ENCODE measurements around the gene CUX1.
"Not testable (repeated sequence)": the region's sequence is repeated elsewhere in the genome, so short reads cannot be mapped to it uniquely, and the experiment has no call there.

CUX1 gene

DNA sequence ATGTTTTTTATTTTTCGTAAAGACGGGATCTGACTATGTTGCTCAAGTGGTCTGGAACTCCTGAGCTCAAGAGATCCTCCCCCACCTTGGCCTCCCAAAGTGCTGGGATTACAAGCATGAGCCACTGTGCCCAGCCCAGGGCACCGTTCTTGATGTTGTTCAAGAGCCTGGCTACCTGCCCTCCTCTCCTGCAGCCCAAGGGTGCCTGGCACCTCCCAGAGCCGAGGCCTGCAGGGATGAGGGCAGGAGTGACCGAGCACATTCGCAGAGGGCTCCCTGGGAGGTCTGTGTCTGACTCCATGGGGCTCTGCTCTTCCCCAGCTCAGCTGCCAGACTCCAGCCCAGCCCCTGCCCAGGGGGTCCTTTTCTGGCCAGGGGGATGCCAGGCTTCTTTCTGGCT is 484.6 kb downstream of the CUX1 start:
- DNase-seq: no peak

DNA sequence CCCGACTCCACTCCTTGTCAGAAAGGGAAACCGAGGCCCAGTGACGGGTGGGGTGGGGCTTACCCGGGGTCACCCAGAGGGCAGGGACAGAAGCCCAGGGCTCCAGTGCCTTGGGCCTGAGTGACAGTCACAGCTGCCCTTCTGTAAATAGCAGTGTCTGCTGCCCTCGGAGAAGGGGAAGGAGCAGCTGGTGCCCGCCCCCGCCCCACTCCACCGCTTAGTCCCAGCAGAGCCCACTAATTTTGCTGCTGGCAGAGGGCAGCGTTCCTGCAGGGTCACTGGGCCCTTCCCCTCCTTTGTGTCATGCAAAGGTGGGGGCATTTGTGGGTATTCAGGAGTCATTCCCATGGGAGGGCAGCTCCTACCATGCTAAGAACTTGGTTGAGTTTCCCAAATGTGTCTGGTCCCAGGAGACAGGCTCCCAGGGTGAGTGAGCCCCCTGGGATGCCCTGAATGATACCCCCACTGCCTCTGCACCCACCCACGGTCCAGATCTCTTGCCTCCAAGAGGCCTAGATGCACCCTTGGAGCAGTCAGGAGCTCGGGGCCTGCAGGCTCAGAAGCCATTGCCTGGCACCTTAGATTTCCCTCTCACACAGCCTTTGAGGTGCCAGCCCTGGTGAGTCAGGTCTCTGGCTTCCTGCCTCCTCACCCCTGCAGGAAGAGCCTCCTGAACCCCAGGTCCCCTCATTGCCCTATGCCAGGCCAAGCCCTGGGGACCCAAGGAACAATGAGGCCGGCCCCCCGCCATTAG is 486.4 kb downstream of the CUX1 start:
- DNase-seq: no peak

DNA sequence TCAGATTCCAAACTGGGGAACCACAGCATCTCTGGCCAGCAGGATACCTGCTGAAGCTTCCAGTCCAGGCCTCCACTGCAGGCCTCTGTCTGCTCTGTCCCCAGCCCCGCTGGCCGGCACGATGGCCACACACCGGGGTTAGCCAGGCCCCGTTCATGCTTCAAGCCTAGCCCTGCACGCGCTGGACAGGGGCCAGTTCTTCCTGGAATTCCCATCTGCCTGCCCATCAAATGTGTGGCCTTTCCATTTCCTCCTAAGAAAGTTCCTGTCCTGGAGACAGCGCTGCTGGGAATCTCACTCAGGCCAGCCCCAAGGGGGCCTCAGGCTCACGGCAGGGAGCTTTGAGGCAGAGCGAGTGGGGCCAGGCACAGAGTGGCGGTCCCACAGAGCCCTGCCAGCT is 487.2 kb downstream of the CUX1 start:
- no peak for DNase-seq

DNA sequence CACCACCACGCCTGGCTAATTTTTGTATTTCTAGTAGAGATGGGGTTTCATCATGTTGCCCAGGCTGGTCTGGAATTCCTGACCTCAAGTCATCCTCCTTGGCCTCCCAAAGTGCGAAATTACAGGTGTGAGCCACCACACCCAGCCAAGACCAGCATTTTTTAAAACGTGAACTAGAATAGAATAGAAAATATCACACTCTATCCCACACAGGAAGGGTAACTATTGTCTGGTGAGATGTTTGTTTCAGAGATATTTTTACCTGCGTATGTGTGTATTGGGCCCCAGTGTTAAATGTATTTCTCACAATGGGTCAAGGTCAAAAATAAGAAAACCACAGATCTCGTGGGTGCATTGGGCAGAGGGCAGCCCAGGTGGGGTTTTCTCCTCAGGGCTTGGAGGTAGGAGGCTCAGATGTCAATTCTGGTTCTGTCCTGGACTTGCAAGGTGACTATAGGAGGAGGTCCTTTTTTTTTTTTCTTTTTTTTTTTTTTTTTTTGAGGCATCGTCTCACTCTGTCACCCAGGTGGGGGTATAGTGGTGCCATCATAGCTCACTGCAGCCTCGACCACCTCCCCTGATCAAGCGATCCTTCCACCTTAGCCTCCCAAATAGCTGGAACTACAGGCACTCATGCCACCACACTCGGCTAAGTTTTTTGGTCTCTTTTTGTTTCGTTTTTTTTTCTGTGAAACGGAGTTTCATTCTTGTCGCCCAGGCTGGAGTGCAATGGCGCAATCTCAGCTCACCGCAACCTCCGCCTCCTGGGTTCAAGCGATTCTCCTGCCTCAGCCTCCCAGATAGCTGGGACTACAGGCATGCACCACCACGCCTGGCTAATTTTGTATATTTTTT is 488.2 kb downstream of the CUX1 start:
- no peak for DNase-seq

DNA sequence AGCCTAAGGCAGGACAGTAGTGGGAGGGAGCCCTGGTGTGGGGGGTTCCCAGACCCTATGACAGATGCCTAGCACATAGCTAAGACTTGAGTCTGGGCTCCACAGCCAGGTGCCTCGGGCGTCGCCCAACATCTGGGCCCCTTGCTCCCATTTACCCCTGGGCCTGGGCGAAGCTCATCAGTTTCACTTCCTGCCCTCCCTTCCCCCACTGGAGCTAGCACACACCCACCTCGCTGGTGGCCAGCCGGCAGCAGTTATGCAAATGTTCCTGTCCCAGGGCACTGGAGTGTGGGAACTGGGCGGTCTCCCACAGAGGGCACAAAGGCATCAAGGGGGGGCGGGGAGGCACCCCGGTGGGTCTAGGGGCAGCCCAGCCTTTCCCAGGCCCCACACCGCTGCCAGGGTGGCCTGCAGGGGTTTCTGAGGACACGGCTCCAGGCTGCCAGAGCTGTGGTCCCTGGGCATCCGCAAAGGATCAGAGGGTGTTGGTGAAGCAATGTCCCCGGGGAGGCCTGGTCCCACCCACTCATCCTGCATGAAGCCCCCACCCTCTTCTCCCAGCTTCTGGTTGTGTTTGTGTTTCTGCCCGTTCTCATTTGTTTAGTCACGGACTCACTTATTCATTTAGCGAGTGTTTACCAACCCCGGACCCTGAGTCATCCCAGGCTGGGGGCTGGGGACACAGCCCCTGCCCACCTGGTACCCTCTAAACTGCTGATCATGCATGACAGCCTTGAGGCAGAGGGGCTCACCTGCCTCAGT is 489.7 kb downstream of the CUX1 start:
- DNase-seq: no peak

DNA sequence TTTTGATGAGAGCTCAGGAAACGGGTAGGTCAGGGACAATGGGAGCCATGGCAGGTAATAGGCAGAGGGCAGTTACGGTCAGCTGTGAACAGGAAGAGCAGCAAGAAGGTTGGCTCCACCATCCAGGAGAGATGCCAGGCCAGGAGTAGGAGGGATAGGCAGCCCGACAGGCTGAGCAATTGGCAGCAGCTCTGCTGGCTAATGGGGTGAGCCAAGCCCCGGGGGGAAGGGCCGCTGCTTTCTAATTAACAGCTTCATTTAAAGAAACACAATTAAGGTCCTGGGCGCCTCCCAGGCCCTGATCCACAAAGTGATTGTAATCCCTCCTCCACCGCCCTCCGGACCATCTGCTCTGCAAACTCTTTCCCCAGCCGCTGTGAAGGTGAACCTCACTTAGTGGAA is 493.0 kb downstream of the CUX1 start:
- no peak for DNase-seq

DNA sequence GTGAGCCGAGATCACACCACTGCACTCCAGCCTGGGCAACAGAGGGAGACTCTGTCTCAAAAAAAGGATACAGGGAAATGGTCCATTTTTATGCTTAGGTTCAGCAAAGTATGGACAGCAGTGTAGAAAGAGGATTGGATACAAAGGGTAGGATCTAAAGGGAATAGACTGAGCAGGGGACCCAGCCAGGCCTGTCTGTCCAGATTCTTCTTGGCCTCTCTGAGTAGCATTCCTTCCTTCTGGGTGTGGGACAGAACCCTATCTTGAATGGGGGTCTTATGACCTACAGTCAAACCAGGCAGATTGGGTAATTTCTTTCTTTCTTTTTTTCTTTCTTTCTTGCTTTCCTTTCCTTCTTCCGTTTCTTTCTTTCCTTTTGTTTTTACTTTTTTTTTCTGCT is 494.9 kb downstream of the CUX1 start:
- DNase-seq: no peak

DNA sequence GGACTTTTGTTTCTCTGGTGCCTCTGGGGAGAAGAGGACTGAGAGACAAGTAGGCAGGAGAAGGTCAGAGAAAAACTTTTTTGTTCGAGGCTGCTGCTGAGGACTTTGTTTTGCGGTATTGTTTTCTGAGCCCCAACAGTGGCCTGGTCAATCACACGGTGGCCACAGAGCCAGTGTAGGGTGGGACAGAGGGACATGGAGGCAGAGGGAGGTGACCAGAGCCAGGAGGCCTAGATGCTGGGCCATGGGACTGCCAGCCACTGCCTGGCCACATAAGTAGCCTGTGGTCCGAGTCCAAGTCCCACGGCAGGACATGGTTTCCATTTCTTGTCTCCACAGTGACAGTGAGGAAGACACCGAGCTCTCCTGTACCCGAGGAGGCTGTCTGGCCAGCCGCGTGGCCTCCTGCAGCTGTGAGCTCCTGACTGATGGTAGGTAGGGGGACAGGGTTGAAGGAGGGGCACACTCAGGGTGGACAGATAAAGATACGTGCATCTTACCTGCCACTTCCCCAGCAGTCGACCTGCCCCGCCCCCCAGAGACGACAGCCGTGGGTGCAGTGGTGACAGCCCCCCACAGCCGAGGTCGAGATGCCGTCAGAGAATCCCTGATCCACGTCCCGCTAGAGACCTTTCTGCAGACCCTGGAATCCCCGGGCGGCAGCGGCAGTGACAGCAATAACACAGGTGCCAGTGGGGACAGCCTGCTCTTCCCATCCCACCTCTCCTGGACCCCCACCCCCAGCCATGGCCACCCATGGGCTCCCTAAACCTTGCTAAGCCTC is 496.8 kb downstream of the CUX1 start:
- no peak for DNase-seq

DNA sequence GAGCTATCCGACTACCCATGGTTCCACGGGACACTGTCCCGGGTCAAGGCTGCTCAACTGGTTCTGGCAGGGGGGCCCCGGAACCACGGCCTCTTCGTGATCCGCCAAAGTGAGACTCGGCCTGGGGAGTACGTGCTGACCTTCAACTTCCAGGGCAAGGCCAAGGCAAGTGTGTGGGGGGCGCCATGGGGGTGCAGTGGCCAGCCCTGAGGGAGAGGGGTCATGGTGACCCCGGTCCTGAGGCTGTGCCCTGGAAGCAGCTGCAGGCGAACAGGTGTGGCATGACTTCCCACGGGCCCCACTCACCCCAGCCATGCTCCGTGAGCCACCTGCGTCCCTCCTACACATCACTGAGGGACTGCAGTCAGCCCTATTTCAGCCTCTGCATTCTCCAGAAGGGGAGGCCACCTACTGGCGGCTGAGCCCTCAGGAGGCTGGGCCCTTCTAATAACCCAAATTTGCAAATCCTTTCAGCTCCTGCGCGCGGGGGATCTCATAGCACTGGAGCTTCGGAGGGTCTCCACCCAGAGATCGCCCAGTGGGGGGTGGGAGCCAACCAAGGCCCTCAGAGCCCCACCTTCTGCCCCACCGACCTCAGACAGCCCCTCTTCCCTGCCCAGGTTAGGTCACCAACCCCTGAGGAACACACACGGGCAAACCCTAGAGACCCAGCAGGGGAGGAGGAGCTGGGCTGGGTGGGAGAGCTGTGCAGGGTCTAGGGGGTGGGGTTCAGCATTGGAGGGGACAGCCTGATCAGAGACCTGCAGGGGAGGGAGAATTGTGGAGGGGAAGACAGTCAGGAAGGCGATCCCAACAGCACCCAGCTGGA is 500.0 kb downstream of the CUX1 start:
- DNase-seq: no peak

DNA sequence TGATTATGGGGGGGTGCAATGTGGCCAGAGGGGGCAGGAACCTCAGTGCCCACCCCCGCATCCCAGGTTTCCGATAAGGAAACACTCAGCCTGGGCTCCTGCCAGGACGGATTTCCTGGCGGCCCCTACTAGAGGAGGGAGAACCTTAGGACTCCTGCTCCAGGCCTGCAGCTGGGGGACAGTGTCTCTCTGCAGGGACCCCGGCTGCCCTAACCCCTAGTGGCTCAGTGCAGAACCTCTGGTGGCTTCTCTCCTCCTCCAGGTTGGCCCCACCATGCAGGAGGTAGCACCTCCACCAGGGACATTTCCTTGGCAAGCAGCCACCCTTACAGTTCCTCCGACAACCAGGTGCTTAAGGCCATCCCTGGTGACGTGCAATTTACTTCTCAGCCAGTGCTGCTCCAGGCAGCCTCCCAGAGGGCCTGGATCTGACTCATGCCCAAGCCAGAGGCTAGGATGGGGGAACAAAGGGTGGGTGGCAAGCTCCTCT is 501.1 kb downstream of the CUX1 start:
- DNase-seq: no peak

DNA sequence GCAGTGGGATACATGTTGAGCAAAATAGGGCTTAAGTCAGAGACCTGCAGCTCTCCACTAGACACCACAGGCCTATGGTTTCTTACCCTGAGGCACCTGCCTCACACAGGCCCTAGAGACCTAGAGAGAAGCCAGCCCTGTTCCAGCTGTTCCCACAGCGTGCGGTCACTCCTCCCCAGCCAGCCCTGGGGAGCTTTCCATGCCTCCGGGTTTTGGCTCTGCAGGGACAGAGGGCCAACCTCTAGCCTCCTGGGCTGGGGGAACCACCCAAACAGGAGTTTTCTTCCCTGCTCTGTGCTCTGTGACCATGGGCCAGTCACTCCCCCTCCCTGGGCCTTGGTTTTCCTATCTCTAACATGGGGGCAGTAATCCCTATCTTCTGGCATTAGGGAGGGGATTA is 502.2 kb downstream of the CUX1 start:
- no peak for DNase-seq

DNA sequence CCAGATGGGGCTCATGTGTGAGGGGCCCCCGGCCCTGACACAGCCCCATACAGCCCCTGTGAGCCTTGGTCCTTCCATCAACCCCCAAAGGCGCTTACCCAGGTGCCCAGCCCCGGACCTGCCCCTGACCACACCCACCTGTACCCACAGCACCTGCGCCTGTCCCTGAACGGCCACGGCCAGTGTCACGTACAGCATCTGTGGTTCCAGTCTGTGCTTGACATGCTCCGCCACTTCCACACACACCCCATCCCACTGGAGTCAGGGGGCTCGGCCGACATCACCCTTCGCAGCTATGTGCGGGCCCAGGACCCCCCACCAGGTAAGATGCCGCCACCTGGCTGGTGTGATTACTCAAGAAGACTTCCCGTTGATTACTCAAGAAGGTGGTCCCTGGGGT is 502.8 kb downstream of the CUX1 start:
- DNase-seq: no peak

DNA sequence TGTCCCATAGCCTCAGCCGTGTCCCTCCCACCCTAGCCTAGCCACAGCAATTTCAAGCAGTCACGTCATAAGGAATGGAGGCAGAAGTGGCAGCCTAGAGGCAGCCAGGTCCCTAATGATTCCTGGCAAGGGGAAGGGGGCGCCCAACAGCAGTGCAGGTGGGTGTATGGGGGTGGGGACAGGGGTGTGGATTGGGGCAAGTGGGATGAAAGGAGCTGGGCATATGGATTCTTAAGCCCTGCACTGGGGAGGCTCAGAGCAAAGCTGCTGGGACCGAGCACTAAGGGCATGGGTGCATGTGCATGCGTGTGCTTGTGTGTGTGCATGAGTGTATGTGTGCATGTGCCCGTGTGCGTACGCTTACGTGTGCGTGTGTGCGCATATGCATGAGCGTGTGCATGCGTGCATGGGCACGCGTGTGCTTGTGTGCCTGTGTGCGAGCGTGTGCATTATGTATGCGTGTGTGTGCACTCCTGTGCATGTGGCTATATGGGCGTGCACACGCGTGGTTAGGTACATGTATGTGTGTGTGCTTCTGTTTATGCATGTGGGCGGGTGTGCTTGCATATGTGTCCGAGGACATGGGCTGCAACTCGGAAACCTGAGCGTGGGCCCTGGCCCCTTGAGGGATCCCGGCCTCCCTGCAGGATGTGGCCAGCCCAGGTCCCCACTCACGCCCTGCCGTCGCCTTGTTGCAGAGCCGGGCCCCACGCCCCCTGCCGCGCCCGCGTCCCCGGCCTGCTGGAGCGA is 503.4 kb downstream of the CUX1 start:
- no peak for DNase-seq

DNA sequence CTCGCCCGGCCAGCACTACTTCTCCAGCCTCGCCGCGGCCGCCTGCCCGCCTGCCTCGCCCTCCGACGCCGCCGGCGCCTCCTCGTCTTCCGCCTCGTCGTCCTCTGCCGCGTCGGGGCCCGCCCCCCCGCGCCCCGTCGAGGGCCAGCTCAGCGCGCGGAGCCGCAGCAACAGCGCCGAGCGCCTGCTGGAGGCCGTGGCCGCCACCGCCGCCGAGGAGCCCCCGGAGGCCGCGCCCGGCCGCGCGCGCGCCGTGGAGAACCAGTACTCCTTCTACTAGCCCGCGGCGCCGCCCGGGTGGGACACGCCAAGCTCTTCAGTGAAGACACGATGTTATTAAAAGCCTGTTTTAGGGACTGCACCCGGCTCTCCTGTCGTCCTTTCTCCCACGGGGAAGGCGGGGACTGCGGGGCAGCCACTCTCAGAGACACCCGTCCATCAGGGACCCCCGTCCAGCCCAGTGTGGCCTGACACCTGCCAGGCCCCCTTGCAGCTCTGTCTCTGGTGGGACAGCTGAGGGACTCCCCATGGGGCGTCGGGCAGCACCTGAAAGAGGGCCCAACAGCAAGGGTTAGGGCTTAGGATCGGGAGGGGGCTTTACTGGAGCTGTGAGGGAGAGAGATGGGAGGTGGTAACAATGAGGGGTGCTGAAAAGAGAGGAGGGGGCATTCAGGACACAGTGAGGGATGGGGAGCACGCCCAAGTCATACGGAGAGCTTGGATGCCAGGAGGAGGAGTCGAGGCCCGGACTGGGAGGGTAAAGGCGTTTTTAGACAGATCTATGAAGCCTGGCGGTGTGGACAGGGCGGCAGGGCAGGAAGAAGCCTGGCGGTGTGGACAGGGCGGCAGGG is 504.1 kb downstream of the CUX1 start:
- no peak for DNase-seq

DNA sequence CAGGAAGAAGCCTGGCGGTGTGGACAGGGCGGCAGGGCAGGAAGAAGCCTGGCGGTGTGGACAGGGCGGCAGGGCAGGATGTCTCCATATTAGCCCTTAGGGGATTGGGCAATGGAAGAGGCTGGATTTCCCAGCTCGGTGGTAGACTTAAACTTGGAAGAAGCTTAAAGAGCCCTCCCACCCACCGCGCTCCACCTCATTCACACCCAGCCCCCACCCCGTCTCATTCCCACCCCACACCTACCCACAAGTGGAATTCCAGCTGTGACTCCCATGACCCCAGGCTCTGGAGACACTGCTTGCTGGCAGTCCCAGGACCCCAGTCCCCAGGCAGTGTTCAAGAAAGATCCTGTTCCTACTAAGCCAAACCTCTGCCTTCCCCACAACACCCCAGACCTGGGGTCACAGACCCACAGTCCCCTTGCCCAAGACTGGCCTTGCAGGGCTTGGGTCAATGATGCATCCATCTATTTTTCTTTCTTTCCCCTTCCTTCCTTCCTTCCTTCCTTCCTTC is 504.8 kb downstream of the CUX1 start:
- no peak for DNase-seq

DNA sequence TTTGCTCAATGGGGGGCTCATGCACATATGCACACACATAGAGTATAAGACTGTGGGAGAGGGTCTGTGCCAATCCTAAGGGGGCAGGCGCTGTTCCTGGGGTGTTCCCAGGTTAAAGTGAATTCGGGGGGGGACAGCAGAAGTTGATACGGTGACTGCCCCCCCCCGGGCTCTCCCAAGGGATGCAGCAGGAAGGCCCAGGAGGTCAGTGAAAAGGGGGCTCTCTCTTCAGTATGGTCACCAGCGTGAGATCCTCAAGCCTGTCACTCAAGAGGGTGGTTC is 506.4 kb downstream of the CUX1 start:
- no peak for DNase-seq

DNA sequence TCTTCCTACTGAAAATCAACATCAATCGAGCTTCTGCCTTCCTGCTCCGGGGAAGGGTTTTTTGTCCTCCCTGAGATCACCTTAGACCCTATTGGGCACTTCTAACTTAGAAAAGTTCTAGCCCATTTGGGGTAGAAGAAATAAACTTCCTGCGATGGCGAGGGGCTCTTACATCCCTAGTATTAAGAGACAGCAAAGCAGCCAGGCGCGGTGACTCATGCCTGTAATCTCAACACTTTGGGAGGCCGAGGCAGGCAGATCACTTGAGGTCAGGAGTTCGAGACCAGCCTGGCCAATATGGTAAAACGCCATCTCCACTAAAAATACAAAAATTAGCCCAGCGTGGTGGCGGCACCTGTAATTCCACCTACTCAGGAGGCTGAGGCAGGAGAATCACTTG is 507.7 kb downstream of the CUX1 start:
- DNase-seq: not testable (repeated sequence)

DNA sequence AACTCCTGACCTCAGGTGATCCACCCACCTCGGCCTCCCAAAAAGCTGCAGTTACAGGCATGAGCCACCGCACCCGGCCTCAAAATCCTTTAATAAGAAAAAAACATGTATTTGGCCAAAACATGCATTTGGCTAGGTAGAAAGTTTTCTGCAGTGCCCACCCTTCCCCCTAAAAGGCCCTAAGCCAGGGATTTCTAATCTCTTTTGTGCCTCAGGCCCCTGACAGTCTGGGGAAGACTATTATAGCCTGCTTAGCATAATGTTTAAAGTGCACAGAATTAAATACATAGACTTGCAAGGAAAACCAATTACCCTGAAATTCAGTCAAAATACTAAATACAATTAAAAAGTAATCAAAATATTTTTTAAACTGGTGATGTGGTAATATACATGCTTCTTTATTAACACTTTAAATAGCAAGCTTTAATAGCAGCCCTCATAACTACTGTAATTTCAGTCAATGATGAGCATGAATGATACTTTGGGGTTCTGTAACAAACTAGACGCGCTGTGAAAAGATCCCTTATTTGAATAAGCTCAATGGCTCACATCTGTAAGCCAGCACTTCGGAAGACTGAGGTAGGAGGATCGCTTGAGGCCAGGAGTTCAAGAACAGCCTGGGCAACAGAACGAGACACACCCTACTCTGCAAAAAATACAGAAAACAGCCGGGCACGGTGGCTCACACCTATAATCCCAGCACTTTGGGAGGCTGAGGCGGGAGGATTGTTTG is 508.9 kb downstream of the CUX1 start:
- no peak for DNase-seq

DNA sequence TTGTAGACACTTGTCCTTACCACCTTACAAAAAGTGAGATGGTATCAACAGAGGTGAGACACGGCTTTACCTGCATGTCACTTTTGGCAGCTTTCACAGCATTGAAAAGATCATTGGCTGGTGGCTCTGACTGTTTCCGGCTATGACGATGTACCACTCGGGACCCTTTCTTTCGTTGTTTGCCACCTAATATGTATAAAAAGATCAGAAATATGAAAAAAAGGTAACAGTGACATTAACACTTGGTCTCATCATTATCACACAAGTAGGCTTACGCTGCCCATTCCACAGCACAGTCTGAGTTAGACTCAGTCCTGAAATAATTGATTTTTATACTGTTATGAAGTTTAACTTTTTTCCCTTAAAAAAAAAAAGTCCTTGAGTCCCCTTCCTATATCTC is 509.8 kb downstream of the CUX1 start:
- DNase-seq: not testable (repeated sequence)

Measured in activated CD4-positive, alpha-beta T cell treated with anti-CD3 and anti-CD28 coated beads for 4 hours (primary cell).